ENCODE data around the gene PPM1M.
A peak's percentile ranks its signal among the peaks of the same experiment; 100 is the strongest.
"Not testable (repeated sequence)": the region's sequence is repeated elsewhere in the genome, so short reads cannot be mapped to it uniquely, and the experiment has no call there.

The PPM1M gene

DNA sequence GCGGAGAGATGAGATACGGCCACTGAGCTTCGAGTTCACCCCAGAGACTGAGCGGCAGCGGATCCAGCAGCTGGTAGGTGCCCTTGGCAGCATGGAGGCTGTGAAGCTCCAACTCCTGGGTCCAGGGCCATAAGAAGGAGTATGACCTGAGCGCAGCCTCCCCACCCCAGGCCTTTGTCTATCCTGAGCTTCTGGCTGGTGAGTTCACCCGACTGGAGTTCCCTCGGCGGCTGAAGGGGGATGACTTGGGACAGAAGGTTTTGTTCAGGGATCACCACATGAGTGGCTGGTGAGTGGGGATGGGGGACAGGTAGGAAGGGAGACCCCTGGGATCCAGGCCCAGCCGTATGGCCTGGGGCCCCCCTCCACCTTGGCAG, 2.6 kb downstream of the PPM1M start:
- DNase-seq, result no peak

DNA sequence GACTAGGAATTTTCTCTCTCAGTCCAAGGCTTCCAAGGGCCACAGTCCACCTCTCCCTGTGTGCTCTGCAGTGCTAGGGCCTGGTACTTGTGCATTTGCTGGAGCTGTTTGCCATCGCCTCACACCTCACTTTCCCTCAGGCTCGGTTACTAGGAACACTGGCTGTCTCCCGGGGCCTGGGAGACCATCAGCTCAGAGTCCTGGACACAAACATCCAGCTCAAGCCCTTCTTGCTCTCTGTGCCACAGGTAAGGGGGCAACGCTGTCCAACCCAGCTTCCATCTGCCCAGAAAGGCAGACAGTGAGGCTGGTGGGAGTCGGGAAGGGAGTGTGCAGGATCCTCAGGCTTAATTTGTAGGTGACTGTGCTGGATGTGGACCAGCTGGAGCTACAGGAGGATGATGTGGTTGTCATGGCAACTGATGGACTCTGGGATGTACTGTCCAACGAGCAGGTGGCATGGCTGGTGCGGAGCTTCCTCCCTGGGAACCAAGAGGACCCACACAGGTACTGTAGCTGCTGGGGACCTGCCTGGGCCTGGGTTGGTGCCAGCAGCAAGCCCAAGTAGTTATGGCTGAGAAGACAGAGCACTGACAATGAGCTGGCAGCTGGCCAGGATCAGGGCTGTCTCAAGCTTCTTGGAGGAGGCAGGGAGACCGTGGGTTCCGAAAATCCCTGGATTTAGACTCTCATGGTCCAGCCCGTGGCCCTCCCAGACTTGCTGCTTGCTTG, 3.4 kb downstream of the PPM1M start:
- no peak for DNase-seq

DNA sequence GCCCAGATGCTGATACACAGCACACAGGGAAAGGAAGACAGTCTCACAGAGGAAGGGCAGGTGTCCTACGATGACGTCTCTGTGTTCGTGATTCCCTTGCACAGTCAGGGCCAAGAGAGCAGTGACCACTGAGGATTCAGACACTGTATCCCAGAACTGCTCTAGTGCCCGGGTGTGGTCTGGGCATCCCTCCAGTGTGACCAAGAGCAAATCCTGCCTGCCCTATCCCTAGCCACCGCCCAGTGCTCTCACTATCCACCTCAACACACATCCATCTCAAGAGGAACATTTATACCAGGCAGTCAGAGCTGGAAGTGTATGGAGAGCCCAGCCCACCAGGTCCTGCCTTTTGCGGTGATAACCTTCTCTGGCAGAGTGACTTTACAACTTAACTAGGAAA, 4.1 kb downstream of the PPM1M start:
- DNase-seq, result no peak

DNA sequence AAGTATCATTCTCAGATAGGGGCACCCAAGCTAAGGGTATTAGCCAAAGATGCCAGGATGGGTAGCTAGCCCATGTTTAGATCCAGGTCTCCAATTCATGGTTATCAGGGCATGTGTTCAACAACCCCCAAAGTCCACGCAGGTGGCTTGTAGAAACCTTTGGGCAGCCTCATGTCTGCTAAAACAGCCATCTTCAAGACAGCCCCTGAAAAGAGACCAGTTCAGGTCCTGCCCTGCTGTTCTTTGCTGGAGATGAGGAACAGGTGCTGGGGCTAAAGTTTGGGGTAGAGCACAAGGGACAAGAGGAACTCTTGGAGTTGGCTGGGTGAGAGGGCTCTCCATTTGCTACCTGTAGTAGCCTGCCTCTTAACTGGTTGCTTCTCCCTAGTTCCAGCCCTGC, 4.6 kb downstream of the PPM1M start:
- DNase-seq, result no peak

DNA sequence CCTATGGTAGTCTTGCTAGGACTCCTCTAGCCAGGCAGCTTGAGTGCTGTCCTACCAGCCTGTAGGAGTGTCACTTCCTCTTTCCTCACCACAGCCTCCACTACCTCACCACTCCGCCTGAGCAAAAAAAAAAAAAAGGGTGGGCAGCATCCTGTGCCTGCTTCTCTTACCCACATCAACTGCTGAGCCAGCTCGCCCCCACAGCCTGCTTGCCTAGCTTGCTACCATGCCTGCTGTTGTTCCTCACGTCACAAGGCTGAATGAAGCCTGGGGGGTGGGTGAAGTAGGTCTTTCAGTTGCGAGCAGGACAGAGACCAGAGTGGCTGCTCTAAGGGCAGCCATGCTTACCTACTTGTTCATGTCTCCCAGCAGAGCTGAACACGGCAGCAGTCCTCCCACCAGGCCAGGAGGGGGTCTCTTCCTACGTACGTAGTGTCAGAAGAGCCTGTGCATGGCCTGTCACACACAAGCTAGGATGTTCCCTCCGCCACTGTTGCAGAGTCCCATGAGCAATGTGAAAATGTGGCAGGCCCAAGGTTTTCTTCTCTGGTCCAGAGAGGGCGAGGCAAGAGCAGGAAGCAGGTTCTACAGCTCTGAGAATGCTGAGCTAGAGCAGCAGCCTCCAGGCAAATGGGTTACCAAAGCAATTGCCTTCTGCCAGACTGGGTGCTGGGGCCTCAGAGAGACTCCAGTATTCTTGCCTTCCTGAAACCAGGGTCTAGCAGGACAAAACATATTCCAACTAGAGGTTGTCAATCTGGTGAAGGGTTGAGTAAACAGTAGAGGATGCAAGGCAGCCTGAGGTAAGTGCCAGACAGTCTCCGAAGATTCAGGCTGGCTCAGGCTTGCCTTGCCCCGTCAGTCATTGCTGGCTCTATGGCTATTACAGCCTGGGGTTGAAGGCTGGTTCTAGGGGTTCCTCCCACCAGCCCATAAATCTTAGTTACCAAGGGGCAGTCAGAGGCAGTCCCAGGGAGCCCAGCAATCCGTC, 8.1 kb downstream of the PPM1M start:
- peak; percentile 78 for DNase-seq

DNA sequence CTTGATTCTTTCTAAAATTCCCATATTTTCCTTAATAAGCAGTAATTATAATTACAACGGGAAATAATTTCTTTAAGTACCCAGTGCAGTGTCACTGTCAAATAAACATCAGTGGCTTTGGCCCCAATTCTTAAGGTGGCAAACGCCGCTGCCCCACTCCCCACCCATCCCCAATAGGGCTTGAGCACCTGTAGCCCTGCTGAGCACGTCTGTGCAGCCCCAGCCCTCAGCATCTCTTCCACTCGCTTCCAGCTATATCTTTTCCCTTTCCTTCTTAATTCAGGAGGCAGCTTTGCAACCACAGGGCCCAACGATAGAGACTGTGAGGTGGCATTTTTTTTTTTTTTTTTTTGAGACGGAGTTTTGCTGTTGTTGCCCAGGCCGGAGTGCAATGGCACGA, 9.0 kb downstream of the PPM1M start:
- DNase-seq, result no peak

DNA sequence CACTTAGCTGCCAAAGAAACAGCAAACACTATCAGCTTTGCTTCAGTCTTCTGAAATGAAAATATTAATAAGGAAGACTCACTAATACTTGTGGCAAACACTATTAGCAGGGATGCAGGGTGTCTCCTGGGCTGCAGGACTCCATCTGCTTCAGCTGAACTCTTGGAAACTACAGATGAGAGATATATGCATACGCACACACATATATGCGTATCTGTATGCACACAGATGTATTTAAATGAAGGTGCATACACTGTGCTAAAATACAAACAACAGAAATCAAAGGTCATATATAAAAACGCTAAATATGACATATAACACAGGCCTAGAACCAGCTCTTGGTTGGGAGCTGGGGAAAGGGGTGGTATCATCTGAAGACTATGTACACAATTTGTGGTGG, 10.6 kb downstream of the PPM1M start:
- no peak for DNase-seq

DNA sequence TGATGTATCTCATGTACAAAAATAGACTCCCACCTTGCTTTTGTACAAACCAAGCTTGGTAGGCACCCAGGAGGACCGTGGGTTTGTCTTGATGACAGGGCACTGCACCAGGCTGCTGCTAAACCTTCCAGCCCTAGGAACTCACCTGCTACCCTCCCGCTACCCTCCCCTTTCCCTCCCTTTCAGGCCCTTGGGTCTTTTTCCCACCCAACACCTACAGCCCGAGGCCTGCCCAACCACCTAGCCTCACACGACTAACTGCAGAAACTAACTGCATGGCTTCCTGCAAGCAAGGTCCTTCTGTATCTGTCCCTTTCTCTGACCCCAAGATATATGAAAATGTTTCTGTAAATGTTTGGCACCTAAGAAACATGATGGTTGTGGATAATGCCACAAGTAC, 11.1 kb downstream of the PPM1M start:
- no peak for DNase-seq

DNA sequence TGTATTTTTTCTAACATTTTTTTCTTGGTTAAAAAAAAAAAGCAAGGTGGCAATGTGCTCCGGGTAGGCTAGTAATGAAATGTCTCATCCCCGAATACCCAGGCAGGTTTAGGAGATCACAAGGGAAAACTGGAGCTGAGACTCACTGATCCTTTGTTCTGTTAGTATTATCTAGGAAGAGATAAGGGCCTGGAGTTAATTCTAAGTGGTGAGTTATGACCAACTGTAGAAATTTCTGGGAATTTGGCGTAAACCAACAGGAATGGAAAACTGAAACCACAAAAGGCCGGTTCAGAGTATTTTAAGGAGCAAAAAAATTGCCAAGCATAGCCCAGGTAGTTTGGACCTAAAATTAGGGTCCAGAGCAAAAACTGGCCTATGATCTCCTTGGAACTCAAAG, 12.4 kb downstream of the PPM1M start:
- no peak for DNase-seq

DNA sequence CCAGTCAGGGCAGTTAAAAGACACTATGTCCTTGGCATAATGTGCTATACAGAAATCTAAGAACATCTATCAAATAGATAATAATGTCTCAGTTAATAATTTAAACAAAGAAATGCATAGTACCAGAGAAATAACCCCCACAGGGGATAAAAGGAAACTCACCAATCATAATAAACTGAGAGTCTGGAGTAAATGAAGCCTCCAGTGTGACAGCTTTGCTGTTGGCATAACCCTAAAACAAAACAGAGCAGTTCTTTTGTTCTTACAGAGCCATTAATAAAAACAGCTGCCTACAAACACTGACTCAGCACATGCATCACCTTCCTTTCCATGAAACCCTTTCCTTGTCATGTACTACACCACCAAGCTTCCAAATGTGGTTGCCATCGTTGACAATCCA, 13.5 kb downstream of the PPM1M start:
- no peak for DNase-seq

DNA sequence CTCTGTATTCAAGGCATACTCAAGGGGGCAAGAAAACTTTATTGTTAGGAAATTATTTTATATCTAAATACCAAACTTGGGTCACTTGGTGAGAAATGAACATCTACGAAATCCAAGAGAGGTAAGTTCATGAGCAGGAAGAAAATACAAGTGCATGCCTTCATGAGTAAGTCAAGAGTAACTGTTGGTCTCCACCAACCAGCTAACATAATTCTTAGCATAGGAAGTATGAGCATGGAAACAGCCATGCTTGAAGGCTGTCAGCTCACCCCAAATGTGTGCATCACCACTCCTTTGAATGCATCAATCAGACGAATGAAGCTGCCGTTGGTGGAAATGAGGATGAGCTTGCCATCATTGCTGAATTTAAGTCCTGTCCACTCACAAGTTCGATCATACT, 13.9 kb downstream of the PPM1M start:
- DNase-seq, result no peak

DNA sequence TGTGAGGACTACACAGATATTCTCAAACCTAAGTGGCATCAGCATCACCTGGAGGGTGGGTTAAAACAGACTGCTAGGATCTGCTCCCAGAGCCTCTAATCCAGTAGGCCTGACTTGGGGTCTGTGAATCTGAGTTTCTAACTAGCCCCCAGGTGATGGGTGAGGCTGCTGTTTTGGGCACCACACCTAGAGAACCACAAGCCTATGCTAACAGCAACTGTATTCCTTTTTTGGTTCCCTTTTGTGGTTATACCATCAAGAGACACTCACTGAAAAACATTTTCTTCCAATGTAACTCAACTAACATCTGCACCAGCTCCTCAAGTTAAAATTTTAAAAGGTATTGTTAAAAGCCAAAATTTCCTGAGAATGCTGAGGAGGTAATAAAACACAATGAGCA, 16.9 kb downstream of the PPM1M start:
- no peak for DNase-seq

DNA sequence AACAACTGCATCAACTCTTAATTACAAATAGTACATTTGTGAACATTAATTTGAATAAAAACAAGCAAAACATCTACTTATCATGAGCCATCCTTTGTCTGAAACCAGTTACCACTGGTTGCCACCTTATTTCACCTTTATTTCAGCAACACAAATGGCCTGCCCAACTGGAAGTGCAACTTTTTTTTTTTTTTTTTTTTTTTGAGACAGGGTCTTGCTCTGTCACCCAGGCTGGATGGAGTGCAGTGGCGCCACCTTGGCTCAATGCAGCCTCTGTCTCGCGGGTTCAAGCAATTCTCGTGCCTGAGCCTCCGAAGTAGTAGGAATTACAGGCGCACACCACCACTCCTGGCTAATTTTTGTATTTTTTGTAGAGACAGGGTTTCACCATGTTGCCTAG, 19.8 kb downstream of the PPM1M start:
- no peak for DNase-seq

DNA sequence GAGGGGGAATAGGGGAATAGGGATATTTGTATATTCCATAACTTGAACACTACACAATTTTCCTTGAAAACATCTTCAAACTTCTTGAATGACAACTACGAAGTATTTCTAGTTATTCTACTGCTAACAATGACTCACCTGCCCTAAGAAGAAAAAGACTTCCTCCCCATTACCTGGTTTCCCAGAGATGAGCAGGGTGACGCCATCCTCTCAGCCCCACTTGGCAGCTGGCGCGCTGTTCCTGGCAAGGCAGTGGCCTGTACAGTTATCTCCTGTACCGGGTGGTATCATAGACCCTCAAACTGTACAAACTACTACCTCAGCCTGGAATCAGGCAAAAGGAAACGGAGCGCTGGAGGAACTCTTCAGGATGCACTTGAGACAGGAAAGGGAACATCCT, 22.5 kb downstream of the PPM1M start:
- DNase-seq, result peak; percentile 47

DNA sequence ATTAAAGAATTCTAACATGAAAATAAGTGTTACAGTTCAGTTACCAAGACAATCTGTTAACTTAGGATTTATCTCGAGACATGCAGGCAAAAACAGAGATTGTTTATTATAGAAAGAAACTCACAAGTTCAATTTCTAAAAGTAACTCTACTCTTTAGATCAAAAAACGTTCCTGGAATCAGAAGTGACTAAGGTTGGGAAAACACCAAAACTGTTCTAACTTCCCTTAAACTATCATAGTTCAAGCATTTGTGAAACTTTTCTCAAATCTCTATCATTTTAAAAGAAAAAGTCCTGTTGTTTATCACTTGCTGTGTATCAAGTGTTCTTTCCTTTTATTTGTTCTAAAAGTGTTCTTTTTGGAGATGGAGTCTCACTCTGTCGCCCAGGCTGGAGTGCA, 24.2 kb downstream of the PPM1M start:
- no peak for DNase-seq

DNA sequence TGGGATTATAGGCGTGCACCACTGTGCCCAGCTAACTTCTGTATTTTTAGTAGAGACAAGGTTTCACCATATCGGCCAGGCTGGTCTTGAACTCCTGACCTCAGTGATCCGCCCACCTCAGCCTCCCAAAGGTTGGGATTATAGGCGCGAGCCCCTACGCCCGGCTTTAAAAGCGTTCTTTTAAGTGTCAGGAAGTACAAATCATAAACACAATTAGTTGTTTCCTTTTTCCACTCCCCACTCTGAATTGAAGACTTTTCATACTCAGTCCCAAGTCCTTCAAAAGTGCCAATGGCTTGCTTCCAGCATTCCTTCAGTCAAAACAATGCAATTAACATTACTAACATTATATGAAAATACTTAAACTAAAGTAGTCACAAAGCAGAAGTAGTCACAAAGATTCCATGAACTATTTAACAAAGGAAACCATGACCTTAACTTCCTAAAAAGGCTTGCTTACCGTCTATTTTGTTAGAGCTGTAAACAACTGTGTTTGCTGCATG, 24.7 kb downstream of the PPM1M start:
- no peak for DNase-seq

DNA sequence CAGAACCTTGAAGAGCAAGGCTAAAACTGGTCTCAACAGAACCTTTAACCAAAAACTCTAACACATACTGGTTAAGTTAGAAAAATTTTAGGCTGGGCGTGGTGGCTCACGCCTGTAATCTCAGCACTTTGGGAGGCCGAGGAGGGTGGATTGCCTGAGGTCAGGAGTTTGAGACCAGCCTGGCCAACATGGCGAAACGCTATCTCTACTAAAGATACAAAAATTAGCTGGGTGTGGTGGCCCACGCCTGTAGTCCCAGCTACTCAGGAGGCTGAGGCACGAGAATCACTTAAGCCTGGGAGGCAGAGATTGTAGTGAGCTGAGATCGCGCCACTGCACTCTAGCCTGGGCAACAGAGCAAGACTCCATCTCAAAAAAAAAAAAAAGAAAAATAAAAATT, 26.6 kb downstream of the PPM1M start:
- DNase-seq, result not testable (repeated sequence)

DNA sequence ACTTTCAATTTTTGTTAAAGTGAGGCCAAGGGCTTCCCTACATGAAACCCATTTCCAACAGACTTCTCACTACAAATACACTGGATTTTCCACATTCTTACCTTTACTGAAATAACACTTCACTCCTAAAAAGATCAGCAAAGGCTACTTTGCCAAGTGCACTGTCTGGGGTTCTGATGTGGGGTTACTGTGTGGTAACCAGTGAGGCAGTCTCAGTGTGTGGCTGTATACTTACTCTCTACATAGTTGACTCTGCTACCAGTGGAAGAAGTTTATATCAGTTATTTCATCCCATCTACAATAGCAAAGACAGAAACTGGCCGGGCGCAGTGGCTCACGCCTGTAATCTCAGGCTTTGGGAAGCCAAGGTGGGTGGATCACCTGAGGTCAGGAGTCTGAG, 27.3 kb downstream of the PPM1M start:
- DNase-seq, result no peak

DNA sequence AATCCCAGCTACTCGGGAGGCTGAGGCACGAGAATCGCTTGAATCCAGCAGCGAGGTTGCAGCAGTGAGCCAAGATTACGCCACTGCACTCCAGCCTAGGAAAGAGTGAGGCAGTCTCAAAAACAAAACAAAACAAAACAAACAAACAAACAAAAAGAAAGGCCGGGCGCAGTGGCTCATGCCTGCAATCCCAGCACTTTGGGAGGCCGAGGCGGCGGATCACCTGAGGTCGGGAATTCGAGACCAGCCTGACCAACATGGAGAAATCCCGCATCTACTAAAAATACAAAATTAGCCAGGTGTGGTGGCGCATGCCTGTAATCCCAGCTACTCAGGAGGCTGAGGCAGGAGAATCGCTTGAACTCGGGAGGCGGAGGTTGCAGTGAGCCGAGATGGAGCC, 29.2 kb downstream of the PPM1M start:
- DNase-seq, result not testable (repeated sequence)

DNA sequence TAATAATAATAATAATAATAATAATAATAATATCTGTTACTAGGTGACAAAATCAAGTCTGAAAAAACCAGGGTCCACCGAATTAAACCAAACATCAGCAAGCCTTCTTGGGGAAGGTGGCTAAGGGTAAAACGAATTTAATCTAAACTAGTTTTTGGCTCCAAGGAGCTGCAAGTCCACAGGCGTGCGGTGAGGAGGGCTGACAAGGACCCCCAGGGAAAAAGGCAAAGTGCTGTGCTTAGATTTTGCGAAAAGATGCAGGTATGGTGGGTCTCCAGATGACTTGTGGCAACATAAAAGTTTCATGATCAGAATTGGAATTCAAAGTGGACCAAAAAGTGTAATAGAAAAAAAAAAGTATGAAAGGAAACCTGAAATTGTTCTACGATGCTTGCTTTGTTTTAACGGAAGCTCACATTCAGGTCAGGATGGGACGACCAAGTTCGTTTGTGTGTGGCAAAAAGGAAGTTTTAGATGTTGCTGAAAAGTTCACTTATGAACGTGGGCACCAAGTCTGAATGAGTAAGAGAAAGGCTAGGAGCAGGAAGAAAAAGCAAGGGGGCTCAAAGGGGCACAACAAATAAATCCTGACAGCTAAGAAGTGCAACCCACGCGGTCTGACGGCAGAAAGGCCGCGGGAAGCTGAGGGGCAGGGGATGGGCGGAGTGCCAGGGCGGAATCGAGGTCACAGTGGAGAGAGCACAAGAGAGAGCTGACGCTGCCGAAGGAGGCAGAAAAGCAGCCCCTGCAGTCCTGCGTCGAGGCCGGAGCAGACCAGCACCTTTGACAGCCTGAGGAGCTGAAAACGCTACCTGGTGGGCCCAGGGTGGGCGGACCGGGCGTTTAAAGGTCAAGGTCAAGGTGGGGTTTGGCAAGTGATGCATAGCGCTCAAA, 31.8 kb downstream of the PPM1M start:
- peak; percentile 64 for DNase-seq

DNA sequence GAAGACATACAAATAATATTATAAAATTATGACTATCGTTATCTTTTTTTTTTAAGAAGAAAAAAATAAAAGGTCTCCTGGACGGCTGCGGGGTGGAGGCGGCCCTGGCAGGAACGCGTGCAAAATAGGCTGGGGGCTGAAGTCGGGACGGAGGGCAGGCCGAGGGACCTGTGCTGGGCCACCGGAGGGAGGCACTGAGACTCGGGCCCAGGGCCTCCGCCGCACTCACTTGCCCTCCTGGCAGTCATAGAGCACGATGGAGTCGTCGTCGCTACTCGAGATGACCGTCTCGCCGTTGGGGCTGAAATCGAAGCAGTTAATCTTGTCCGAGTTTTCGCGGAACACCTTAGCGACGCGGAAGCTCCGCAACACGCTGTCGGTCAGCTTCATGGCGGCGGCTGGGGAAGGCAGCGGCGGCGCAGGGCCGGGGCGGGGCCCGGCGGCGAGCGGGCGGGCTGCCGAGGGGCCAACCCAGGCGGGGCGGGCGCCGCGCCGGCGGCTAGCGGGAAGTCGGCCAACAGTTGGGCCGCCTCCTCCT, 32.5 kb downstream of the PPM1M start:
- DNase-seq, result peak; percentile 40

DNA sequence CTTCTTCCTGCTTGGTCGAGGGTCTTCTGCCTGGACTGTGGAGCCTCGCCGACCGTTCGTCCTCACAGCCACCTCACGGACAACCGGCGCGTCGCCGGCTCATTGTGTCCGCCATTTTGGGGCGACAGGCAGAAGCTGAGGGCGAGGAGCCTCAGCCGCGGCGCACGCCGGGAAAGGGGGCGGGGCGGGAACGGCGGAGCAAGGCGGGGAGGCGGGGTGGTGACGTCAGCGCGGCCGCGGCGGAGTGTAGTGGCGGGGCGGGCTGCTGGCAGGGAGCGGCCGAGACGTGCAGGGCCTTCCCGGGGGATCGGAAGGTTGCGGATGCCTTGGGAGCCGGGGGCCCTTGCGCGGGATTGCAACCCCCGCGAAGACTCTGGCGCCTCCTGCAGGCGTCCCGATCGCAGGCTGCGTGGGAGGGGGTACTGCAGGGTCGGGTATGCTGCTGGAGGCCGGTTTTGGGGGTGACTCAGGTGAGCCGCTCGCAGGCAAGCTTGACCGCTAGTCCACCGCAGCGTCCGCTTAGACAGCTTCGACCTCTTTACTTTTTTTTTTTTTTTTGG, 33.0 kb downstream of the PPM1M start, which contains the start of gene WDR82:
WDR82 (minus strand) TSS at position 140 of the 560 bp plus-strand sequence. CDS start 288 bp downstream, outside the sequence.
- peak; percentile 97 for DNase-seq
